H1 (cell line): ENCODE results near the gene PLXDC2. TPM values are rescaled to one million over a fixed set of nuclear protein-coding genes. Genes with fewer than 3 reads are reported as not detected.

Experiments used
- CTCF ChIA-PET: fragments of 300-600 bp; sonication (Branson Sonifier 250); formaldehyde crosslinking; loops from one replicate; lab custom pipeline; 2021; ENCODE audit not compliant: partially characterized antibody; lab: Charles Lee
- POLR2A ChIA-PET: fragments of 300-600 bp; sonication (Branson Sonifier 250); formaldehyde crosslinking; loops from one replicate; lab custom pipeline; 2021; ENCODE audit warnings: inconsistent platforms; ENCODE audit not compliant: partially characterized antibody; lab: Charles Lee
- DNase-seq, 2 experiments: peaks; one replicate each; pipeline versions ENCODE4 v3.0.0 to v3.0.0-alpha.2; 2010 to 2022; ENCODE audit warnings: low spot score in 2 of 2, low read depth in 1 of 2, mixed read lengths in 1 of 2
- FAIRE-seq: peaks from 2 replicates; lab custom pipeline; 2011; peaks lifted over from hg19 to GRCh38; lab: Jason Lieb, UNC
- H2AFZ ChIP-seq: 2 replicates; pipeline ENCODE4 v1.8.1; 2012; ENCODE audit warnings: low read length, inconsistent platforms
- H2AK5ac ChIP-seq: 2 replicates; pipeline ENCODE4 v1.6.1; 2013; ENCODE audit warnings: low read depth, low read length
- H2BK120ac ChIP-seq: replicated peaks from 2 replicates; pipeline ENCODE3; 2013; ENCODE audit warnings: low read depth, low read length, inconsistent platforms
- H2BK12ac ChIP-seq: 2 replicates; pipeline ENCODE4 v1.6.1; 2013; ENCODE audit warnings: low read depth, low read length
- H2BK15ac ChIP-seq: 2 replicates; pipeline ENCODE4 v1.6.1; 2013; ENCODE audit warnings: low read length
- H2BK20ac ChIP-seq: 2 replicates; pipeline ENCODE4 v1.6.1; 2013; ENCODE audit warnings: low read length
- H2BK5ac ChIP-seq: 2 replicates; pipeline ENCODE4 v1.6.1; 2013; ENCODE audit warnings: low read depth, low read length
- H3K14ac ChIP-seq: 2 replicates; pipeline ENCODE4 v1.6.1; 2013; ENCODE audit warnings: inconsistent platforms; ENCODE audit not compliant: insufficient read length
- H3K18ac ChIP-seq: 2 replicates; pipeline ENCODE4 v1.6.1; 2013; ENCODE audit warnings: low read length; ENCODE audit errors: extremely low read depth
- H3K23ac ChIP-seq: 2 replicates; pipeline ENCODE4 v1.6.1; 2013; ENCODE audit warnings: inconsistent platforms; ENCODE audit not compliant: insufficient read length
- H3K23me2 ChIP-seq: 2 replicates; pipeline ENCODE4 v1.6.1; 2013; ENCODE audit warnings: low read depth, low read length
- H3K27ac ChIP-seq: 2 replicates; pipeline ENCODE4 v1.6.1; 2011; ENCODE audit warnings: low read depth, low read length, inconsistent platforms
- H3K27me3 ChIP-seq, 4 experiments: replicated peaks in 1 of 4; 1 replicate in 1 of 4; 2 replicates in 3 of 4; pipeline versions ENCODE4 v1.6.1 to v1.8.1; 2011 to 2013; ENCODE audit warnings: low read length in 3 of 4, mild to moderate bottlenecking in 3 of 4, inconsistent platforms in 2 of 4, mixed read lengths in 2 of 4, moderate library complexity in 1 of 4; ENCODE audit not compliant: control insufficient read depth in 3 of 4, insufficient read depth in 3 of 4; ENCODE audit errors: extremely low read depth in 1 of 4
- H3K36me3 ChIP-seq, 4 experiments: 2 replicates each; pipeline versions ENCODE4 v1.6.1 to v1.8.1; 2011 to 2013; ENCODE audit warnings: mild to moderate bottlenecking in 4 of 4, low read length in 3 of 4, moderate library complexity in 2 of 4, control low read depth in 1 of 4, inconsistent platforms in 1 of 4; ENCODE audit not compliant: insufficient read depth in 4 of 4, control insufficient read depth in 2 of 4
- H3K4ac ChIP-seq: replicated peaks from 2 replicates; pipeline ENCODE3; 2013; ENCODE audit warnings: low read length, low read depth, mixed read lengths, inconsistent platforms; ENCODE audit not compliant: insufficient read length
- H3K4me1 ChIP-seq, 4 experiments: replicated peaks in 1 of 4; 1 replicate in 1 of 4; 2 replicates in 3 of 4; pipeline versions ENCODE4 v1.6.1 to v1.8.1; 2011 to 2013; ENCODE audit warnings: low read length in 3 of 4, inconsistent platforms in 2 of 4, mixed read lengths in 1 of 4; ENCODE audit not compliant: insufficient read depth in 4 of 4, control insufficient read depth in 3 of 4
- H3K4me2 ChIP-seq, 2 experiments: 2 replicates each; pipeline versions ENCODE4 v1.6.1 to v1.8.1; 2011 to 2013; ENCODE audit warnings: low read depth in 2 of 2, low read length in 2 of 2, control low read depth in 1 of 2, inconsistent platforms in 1 of 2, mild to moderate bottlenecking in 1 of 2; ENCODE audit not compliant: insufficient read depth in 1 of 2
- H3K4me3 ChIP-seq, 4 experiments: fragments of 200-600, 300-600 bp in 1 of 4; sonication (generic), shearing (Covaris generic), sonication (Bioruptor Twin) in 1 of 4; 2 replicates each; pipeline versions ENCODE4 v1.5.1 to v1.8.1; 2011 to 2016; ENCODE audit warnings: low read length in 4 of 4, low read depth in 3 of 4, control low read depth in 2 of 4, inconsistent platforms in 2 of 4, mild to moderate bottlenecking in 2 of 4, mixed read lengths in 1 of 4, moderate library complexity in 1 of 4; ENCODE audit not compliant: insufficient read depth in 2 of 4; ENCODE audit errors: extremely low read depth in 1 of 4
- H3K56ac ChIP-seq: replicated peaks from 2 replicates; pipeline ENCODE3; 2013; ENCODE audit warnings: low read depth, mild to moderate bottlenecking, mixed read lengths, low read length, inconsistent platforms; ENCODE audit not compliant: insufficient read length
- H3K79me1 ChIP-seq: 2 replicates; pipeline ENCODE4 v1.6.1; 2013; ENCODE audit warnings: low read depth, low read length, control low read depth
- H3K79me2 ChIP-seq, 2 experiments: 2 replicates each; pipeline versions ENCODE4 v1.6.1 to v1.8.1; 2012 to 2013; ENCODE audit warnings: low read length in 2 of 2, mild to moderate bottlenecking in 2 of 2, inconsistent platforms in 1 of 2; ENCODE audit not compliant: insufficient read depth in 2 of 2, control insufficient read depth in 1 of 2
- H3K9ac ChIP-seq, 4 experiments: replicated peaks in 1 of 4; 1 replicate in 1 of 4; 2 replicates in 3 of 4; pipeline versions ENCODE4 v1.6.1 to v1.8.1; 2011 to 2013; ENCODE audit warnings: low read depth in 3 of 4, low read length in 3 of 4, control low read depth in 2 of 4, mild to moderate bottlenecking in 2 of 4, moderate library complexity in 2 of 4, inconsistent platforms in 1 of 4; ENCODE audit errors: extremely low read depth in 1 of 4
- H3K9me3 ChIP-seq, 2 experiments: 2 replicates each; pipeline versions ENCODE4 v1.6.1 to v1.8.1; 2012 to 2013; ENCODE audit warnings: mild to moderate bottlenecking in 2 of 2, moderate library complexity in 2 of 2, control low read depth in 1 of 2, inconsistent platforms in 1 of 2, low read depth in 1 of 2, low read length in 1 of 2, mixed read lengths in 1 of 2; ENCODE audit not compliant: insufficient read depth in 2 of 2
- H4K20me1 ChIP-seq, 2 experiments: replicated peaks in 1 of 2; 2 replicates each; pipeline versions ENCODE3 to v1.8.1; 2011 to 2013; ENCODE audit warnings: inconsistent platforms in 2 of 2, low read length in 2 of 2, mild to moderate bottlenecking in 1 of 2; ENCODE audit not compliant: insufficient read depth in 2 of 2, control insufficient read depth in 1 of 2
- H4K5ac ChIP-seq: 2 replicates; pipeline ENCODE4 v1.6.1; 2013; ENCODE audit warnings: low read length, low read depth, mixed read lengths, inconsistent platforms; ENCODE audit not compliant: insufficient read length
- H4K8ac ChIP-seq: 2 replicates; pipeline ENCODE4 v1.8.0; 2013; ENCODE audit warnings: mild to moderate bottlenecking, moderate library complexity, low read length, inconsistent platforms; ENCODE audit not compliant: insufficient read depth; ENCODE audit errors: extremely low read depth
- H4K91ac ChIP-seq: replicated peaks from 2 replicates; pipeline ENCODE3; 2013; ENCODE audit warnings: low read length, mixed read lengths, inconsistent platforms; ENCODE audit not compliant: insufficient read length
- CHD1 ChIP-seq: IDR thresholded peaks from 2 replicates; pipeline ENCODE4 v1.6.1; 2012; ENCODE audit warnings: low read depth, low read length, improper control_type of control experiment
- CHD2 ChIP-seq: IDR thresholded peaks from 2 replicates; pipeline ENCODE4 v1.6.1; 2012; ENCODE audit warnings: low read length, improper control_type of control experiment
- CTCF ChIP-seq, 3 experiments: IDR thresholded peaks; 1 replicate in 2 of 3; 2 replicates in 1 of 3; pipeline versions ENCODE4 v1.5.1 to v1.6.1; 2011; ENCODE audit warnings: low read length in 3 of 3, mild to moderate bottlenecking in 3 of 3, inconsistent platforms in 2 of 3, low read depth in 1 of 3, moderate library complexity in 1 of 3; ENCODE audit not compliant: insufficient read depth in 1 of 3; ENCODE audit errors: control extremely low read depth in 1 of 3
- TEAD4 ChIP-seq: IDR thresholded peaks from 2 replicates; pipeline ENCODE4 v1.6.1; 2012; ENCODE audit warnings: low read depth, low read length, inconsistent platforms, mixed read lengths
- WGBS, 2 experiments: shearing (Covaris generic) in 1 of 2; methylation state at CpG; one replicate each; pipeline versions ENCODE4 v1.1.6 to v1.1.7; 2013 to 2015; ENCODE audit warnings: low lambda C conversion rate in 2 of 2, mixed read lengths in 2 of 2, inconsistent platforms in 1 of 2, low coverage in 1 of 2, missing lambda C conversion rate in 1 of 2; ENCODE audit not compliant: insufficient replicate concordance in 2 of 2, insufficient coverage in 1 of 2, insufficient read length in 1 of 2; ENCODE audit errors: extremely low coverage in 1 of 2, missing lambda C conversion rate in 1 of 2; 5-methylcytosine and 5-hydroxymethylcytosine counted together
- polyA plus RNA-seq, 7 experiments: library from polyadenylated mRNA; depleted of rRNA in 3 of 7; stranded (reverse) in 5 of 7; unstranded in 2 of 7; fragments of >200 nt in 5 of 7; fragments of 200-250 nt in 2 of 7; gene quantifications; 1 replicate in 5 of 7; 2 replicates in 1 of 7; 4 replicates in 1 of 7; pipeline versions ENCODE4 v1.2.1 to v1.2.3, GENCODE V29; 2011 to 2013; ENCODE audit warnings: missing spikeins in 2 of 7, mixed read lengths in 2 of 7
- total RNA-seq: library from RNA; stranded (reverse); fragmentation: NEBNext Ultra II Directional; extraction: Animal tissue kit (Norgen Biotek cat#: 25700); gene quantifications from 2 replicates; pipeline ENCODE4 v1.2.1, GENCODE V29; 2021

Gene PLXDC2
- total and polyA plus RNA-seq, 2 of the 8 experiments (the other 6 are each of a cell fraction or from before 2014, with no cell fraction given) = 23.0 to 40.5 TPM

- H2BK12ac ChIP-seq = no peak overlapping the region
- POLR2A ChIA-PET = interaction anchor here (1.1 kb wide), 1 partner anchor 9 kb away, joined by 3 read pairs; no protein-coding TSS in a partner anchor
- no peaks in the 10 kb centered on the region for H3K27me3 ChIP-seq
- peaks cover 0 to 2% (median 0%) of the 10 kb centered on the region in 4 experiments; a peak in 1 of 7 replicates for H3K4me1 ChIP-seq
- H3K9me3 ChIP-seq = peaks cover 0 to 6% of the 10 kb centered on the region in 2 experiments; a peak in 1 of 4 replicates
- no peak overlapping the region for H3K4me2 ChIP-seq
- peaks cover 0 to 3% (median 0%) of the 10 kb centered on the region in 4 experiments; a peak in 4 of 8 replicates for H3K36me3 ChIP-seq
- no peak overlapping the region for H4K91ac ChIP-seq
- no peak for DNase-seq
- 55% methylated on average over 3 of the region's 3 CpGs; no CpG with 5 or more reads in 1 of the 2 experiments for WGBS, 2 experiments
- no peak overlapping the region for H3K9ac ChIP-seq
- H3K23ac ChIP-seq = no peak overlapping the region
- H3K23me2 ChIP-seq = no peaks in the 10 kb centered on the region
- no peak overlapping the region for H3K4me3 ChIP-seq
- H2BK20ac ChIP-seq = no peak overlapping the region
- no peak overlapping the region for H4K5ac ChIP-seq
- no peak for TF ChIP-seq TEAD4
- TF ChIP-seq CHD2 = no peak
- TF ChIP-seq CTCF (IDR thresholded peaks at IDR 0.05; ENCODE audit: control extremely low read depth in 1 of 3, insufficient read depth in 1 of 3, low read depth in 1 of 3, low read length in 3 of 3) = no peak
- TF ChIP-seq CHD1 = no peak
- peaks cover 0 to 49% of the 10 kb centered on the region in 2 experiments; a peak in 3 of 4 replicates for H3K79me2 ChIP-seq
- H3K27ac ChIP-seq = no peak overlapping the region
- H4K20me1 ChIP-seq = peaks cover 0 to 1% of the 10 kb centered on the region in 2 experiments
- no peak overlapping the region for H3K14ac ChIP-seq
- no peak overlapping the region for H3K56ac ChIP-seq
- no peaks in the 10 kb centered on the region for H3K79me1 ChIP-seq
- no peak overlapping the region for H2BK5ac ChIP-seq
- no peak overlapping the region for H2AK5ac ChIP-seq
- FAIRE-seq = no peak
- H2BK120ac ChIP-seq = no peak overlapping the region
- H2AFZ ChIP-seq = no peak overlapping the region
- H3K4ac ChIP-seq = no peak overlapping the region
- no peak overlapping the region for H4K8ac ChIP-seq
- H2BK15ac ChIP-seq = no peak overlapping the region
- CTCF ChIA-PET = no interaction called here
- no peak overlapping the region for H3K18ac ChIP-seq
Measured at GRCh38 chr10:19947215-19947614, 131.0 kb downstream of the PLXDC2 start.
